ENCODE results near the gene TNNT2.

GRCh38 chr1:201341377-201341776, 36.1 kb downstream of the TNNT2 start:
- TF ChIP-seq GATA2 (IDR thresholded peaks at IDR 0.05; ENCODE audit: low read depth, low read length) (no peak), GATA3 (IDR thresholded peaks at IDR 0.05; ENCODE audit: low read depth, low read length) (no peak)
